Measurements from ENCODE around the gene AHNAK2. TPM values are rescaled to one million over a fixed set of nuclear protein-coding genes. Genes with fewer than 3 reads are reported as not detected.
A peak's percentile ranks its signal among the peaks of the same experiment; 100 is the strongest.

The AHNAK2 gene
- total and polyA plus RNA-seq, 9 of the 15 experiments (the other 6 are each of a cell fraction or from before 2014, with no cell fraction given) = 0.04 to 0.09 (median 0.04) TPM; not detected in 6

- TF ChIP-seq XRCC4 (IDR thresholded peaks at IDR 0.05; ENCODE audit: extremely low read depth, insufficient read depth, insufficient read length) (no peak), CCNT2 (IDR thresholded peaks at IDR 0.05; ENCODE audit: borderline replicate concordance, extremely low read depth, insufficient read length, low read depth, low read length) (no peak), SIN3A (IDR thresholded peaks at IDR 0.05; ENCODE audit: borderline replicate concordance in 2 of 2, control insufficient read depth in 1 of 2, low read depth in 2 of 2, low read length in 2 of 2) (peak in 1 of 2 experiments; percentile 3; a peak in 2 of 4 replicates), ZSCAN32 (CRISPR knock-in tag; IDR thresholded peaks at IDR 0.05) (no peak), HNRNPUL1 (IDR thresholded peaks at IDR 0.05; ENCODE audit: low read length) (no peak), GTF2E2 (tag; IDR thresholded peaks at IDR 0.05) (no peak), ZFP36 (IDR thresholded peaks at IDR 0.05; ENCODE audit: low read depth, low read length, partially characterized antibody) (no peak), HDAC1 (IDR thresholded peaks at IDR 0.05) (peak in 1 of 2 experiments; percentile 24; a peak in 1 of 4 replicates), USF2 (CRISPR knock-in tag; IDR thresholded peaks at IDR 0.05) (no peak), ELK1 (CRISPR knock-in tag; IDR thresholded peaks at IDR 0.05) (no peak), DNMT1 (IDR thresholded peaks at IDR 0.05) (no peak), KAT7 (CRISPR knock-in tag; IDR thresholded peaks at IDR 0.05; ENCODE audit: borderline replicate concordance) (peak; percentile 67; the same call in 1 of the 2 replicates), MYNN (IDR thresholded peaks at IDR 0.05) (no peak), MYNN (CRISPR knock-in tag; IDR thresholded peaks at IDR 0.05) (no peak), ZC3H4 (CRISPR knock-in tag; IDR thresholded peaks at IDR 0.05; ENCODE audit: borderline replicate concordance) (no peak), HNRNPLL (IDR thresholded peaks at IDR 0.05; ENCODE audit: low read depth, low read length, poor library complexity, severe bottlenecking) (peak; percentile 76), HSF4 (CRISPR knock-in tag; IDR thresholded peaks at IDR 0.05; ENCODE audit: borderline replicate concordance) (no peak)
These were observed 42.0 kb upstream of the AHNAK2 start (continued) for GRCh38 chr14:105019861-105020814.

Data from K562 (cell line).